Keratinocyte (primary cell): ENCODE data around the gene FUT6.
"Not testable (repeated sequence)": the region's sequence is repeated elsewhere in the genome, so short reads cannot be mapped to it uniquely, and the experiment has no call there.

Experiments
- CTCF ChIP-seq, 3 experiments: IDR thresholded peaks in 1 of 3; conservative IDR thresholded peaks in 1 of 3; optimal IDR thresholded peaks in 1 of 3; 2 replicates in 2 of 3; 3 replicates in 1 of 3; pipeline versions ENCODE3 to v1.5.1; 2011; ENCODE audit warnings: low read length in 3 of 3, mild to moderate bottlenecking in 3 of 3, moderate library complexity in 2 of 3, control low read depth in 1 of 3, inconsistent platforms in 1 of 3; ENCODE audit not compliant: insufficient read depth in 2 of 3; ENCODE audit errors: extremely low read depth in 1 of 3
- EZH2 ChIP-seq: IDR thresholded peaks from one replicate; pipeline ENCODE4 v1.6.1; 2012; ENCODE audit warnings: inconsistent platforms, mild to moderate bottlenecking, low read length, moderate library complexity

GRCh38 chr19:5883157-5883873 is 43.8 kb upstream of the FUT6 start:
- TF ChIP-seq CTCF (optimal IDR thresholded peaks at IDR 0.05 in 1 of 3, IDR thresholded peaks at IDR 0.05 in 1 of 3, conservative IDR thresholded peaks at IDR 0.05 in 1 of 3; ENCODE audit: extremely low read depth in 1 of 3, insufficient read depth in 2 of 3, low read length in 3 of 3); EZH2: not testable (repeated sequence)
